HepG2 (cell line): Measurements from ENCODE around the gene MRPL20. TPM values are rescaled to one million over a fixed set of nuclear protein-coding genes. Genes with fewer than 3 reads are reported as not detected.

Experiments used
- CENPBD1 ChIP-seq: sonication (generic); formaldehyde crosslinking; IDR thresholded peaks from 2 replicates; pipeline ENCODE4 v1.8.0; 2022; ENCODE audit warnings: missing genetic modification reagents, low read depth, mild to moderate bottlenecking, borderline replicate concordance
- IKZF1 ChIP-seq: fragments of 450-650 bp; IDR thresholded peaks from 2 replicates; pipeline ENCODE4 v1.7.1; 2016
- MED1 ChIP-seq: sonication (generic); formaldehyde crosslinking; IDR thresholded peaks from 2 replicates; pipeline ENCODE4 v1.4.0; 2020; ENCODE audit warnings: missing genetic modification reagents
- NFRKB ChIP-seq: fragments of 450-650 bp; IDR thresholded peaks from 2 replicates; pipeline ENCODE4 v1.6.1; 2017
- NFYB ChIP-seq: sonication (generic); formaldehyde crosslinking; IDR thresholded peaks from 2 replicates; pipeline ENCODE4 v1.4.0; 2020; ENCODE audit warnings: missing genetic modification reagents
- PAXIP1 ChIP-seq: sonication (generic); formaldehyde crosslinking; conservative IDR thresholded peaks from 2 replicates; pipeline ENCODE4 v1.4.0; 2020; ENCODE audit warnings: mild to moderate bottlenecking, missing genetic modification reagents, moderate library complexity
- SOX13 ChIP-seq, 3 experiments: fragments of 450-650 bp in 1 of 3; sonication (generic) in 1 of 3; formaldehyde crosslinking in 1 of 3; IDR thresholded peaks in 2 of 3; conservative IDR thresholded peaks in 1 of 3; 2 replicates each; pipeline versions ENCODE4 v1.5.0 to v1.6.1; 2016 to 2020; ENCODE audit warnings: antibody characterized with exemption in 1 of 3, mild to moderate bottlenecking in 1 of 3, missing compliant biosample characterization in 1 of 3, missing genetic modification reagents in 1 of 3, moderate library complexity in 1 of 3
- XRCC5 ChIP-seq: fragments of 200-400 bp; formaldehyde crosslinking; optimal IDR thresholded peaks from 2 replicates; pipeline ENCODE3; 2017; ENCODE audit warnings: mild to moderate bottlenecking, low read length
- ZBTB40 ChIP-seq, 2 experiments: fragments of 450-650 bp in 1 of 2; sonication (generic) in 1 of 2; formaldehyde crosslinking in 1 of 2; IDR thresholded peaks; 2 replicates each; pipeline versions ENCODE4 v1.6.1 to v1.8.0; 2016 to 2022; ENCODE audit warnings: antibody characterized with exemption in 1 of 2, mild to moderate bottlenecking in 1 of 2, missing genetic modification reagents in 1 of 2
- ZBTB46 ChIP-seq: sonication (generic); formaldehyde crosslinking; IDR thresholded peaks from 2 replicates; pipeline ENCODE4 v1.4.0; 2020; ENCODE audit warnings: mild to moderate bottlenecking, missing genetic modification reagents, borderline replicate concordance
- ZNF556 ChIP-seq: sonication (generic); formaldehyde crosslinking; IDR thresholded peaks from 2 replicates; pipeline ENCODE4 v1.4.0; 2020; ENCODE audit warnings: mild to moderate bottlenecking, missing genetic modification reagents, borderline replicate concordance
- ZNF576 ChIP-seq: sonication (generic); formaldehyde crosslinking; IDR thresholded peaks from 2 replicates; pipeline ENCODE4 v1.4.0; 2020; ENCODE audit warnings: mild to moderate bottlenecking, missing genetic modification reagents
- polyA plus RNA-seq, 8 experiments: library from polyadenylated mRNA; depleted of rRNA in 3 of 8; stranded (reverse) in 7 of 8; unstranded in 1 of 8; fragments of >200 nt; fragmentation: Illumina TruSeq in 4 of 8; extraction: Trizol in 4 of 8; gene quantifications; 2 replicates each; pipeline versions ENCODE4 v1.2.1 to v1.2.3, GENCODE V29; 2011 to 2016; ENCODE audit warnings: low read depth in 4 of 8, missing spikeins in 1 of 8, mixed read lengths in 1 of 8; ENCODE audit not compliant: insufficient read depth in 1 of 8
- total RNA-seq, 5 experiments: library from RNA; depleted of rRNA; stranded (reverse); fragments of >200 nt; fragmentation: Illumina TruSeq; extraction: Trizol; gene quantifications; 2 replicates each; pipeline ENCODE4 v1.2.3, GENCODE V29; 2016; ENCODE audit warnings: low read depth in 1 of 5

The MRPL20 gene
- total and polyA plus RNA-seq, 2 of the 13 experiments (the other 11 are each of a cell fraction or from before 2014, with no cell fraction given): 59.2 to 127 TPM

GRCh38 chr1:1402072-1402900 is 4.8 kb downstream of the MRPL20 start (continued):
- TF ChIP-seq ZNF576 (CRISPR knock-in tag) (0 out of 2 replicates have a peak, but pooled peaks have one; percentile 25), IKZF1 (no peak), CENPBD1 (no peak), XRCC5 (peak; percentile 38), NFRKB (no peak), MED1 (CRISPR knock-in tag) (no peak; the same call in 1 of the 2 replicates), NFYB (CRISPR knock-in tag) (no peak), ZBTB40 (IDR thresholded peaks at IDR 0.05) (no peak), ZBTB40 (CRISPR knock-in tag; IDR thresholded peaks at IDR 0.05) (no peak), SOX13 (IDR thresholded peaks at IDR 0.05) (no peak), SOX13 (CRISPR knock-in tag; conservative IDR thresholded peaks at IDR 0.05 in 1 of 2, IDR thresholded peaks at IDR 0.05 in 1 of 2) (no peak), ZBTB46 (no peak), PAXIP1 (no peak), ZNF556 (CRISPR knock-in tag) (no peak)
